SK-N-SH treated with all-trans-retinoic acid at 6 μM for 48 hours (cell line): ENCODE results near the gene CYP26C1.

Experiments
- CSDC2 ChIP-seq: fragments of 250-450 bp; sonication (Bioruptor Pico); IDR thresholded peaks from 2 replicates; pipeline ENCODE4 v1.5.0; 2020; ENCODE audit warnings: mild to moderate bottlenecking, moderate library complexity
- ESRRG ChIP-seq: fragments of 250-450 bp; sonication (Bioruptor Pico); IDR thresholded peaks from 2 replicates; pipeline ENCODE4 v1.6.1; 2021; ENCODE audit warnings: mild to moderate bottlenecking
- TCF4 ChIP-seq: fragments of 250-450 bp; sonication (Bioruptor Pico); IDR thresholded peaks from 2 replicates; pipeline ENCODE4 v1.8.0; 2021; ENCODE audit warnings: mild to moderate bottlenecking, moderate library complexity, borderline replicate concordance
- TOX ChIP-seq: fragments of 250-450 bp; sonication (Bioruptor Pico); IDR thresholded peaks from 2 replicates; pipeline ENCODE4 v1.8.0; 2021; ENCODE audit warnings: mild to moderate bottlenecking, moderate library complexity, borderline replicate concordance
- ZFP3 ChIP-seq: fragments of 250-450 bp; sonication (Bioruptor Pico); IDR thresholded peaks from 2 replicates; pipeline ENCODE4 v1.5.0; 2020; ENCODE audit warnings: mild to moderate bottlenecking, moderate library complexity
- ZNF565 ChIP-seq: fragments of 450-650 bp; formaldehyde crosslinking; conservative IDR thresholded peaks from 2 replicates; pipeline ENCODE4 v1.5.0; 2020; ENCODE audit warnings: low read depth, mild to moderate bottlenecking, moderate library complexity
- ZNF70 ChIP-seq: fragments of 450-650 bp; formaldehyde crosslinking; IDR thresholded peaks from 2 replicates; pipeline ENCODE4 v1.5.0; 2020; ENCODE audit warnings: mild to moderate bottlenecking, moderate library complexity
- TF ChIP-seq, protein P1 (sequence below): fragments of 250-450 bp; sonication (Bioruptor Pico); IDR thresholded peaks from 2 replicates; pipeline ENCODE4 v1.5.1; 2021; ENCODE audit warnings: mild to moderate bottlenecking, moderate library complexity
- TF ChIP-seq, protein P2 (sequence below): fragments of 250-450 bp; sonication (Bioruptor Pico); IDR thresholded peaks from 2 replicates; pipeline ENCODE4 v1.8.0; 2021; ENCODE audit warnings: low read depth, mild to moderate bottlenecking, moderate library complexity, borderline replicate concordance
- TF ChIP-seq, protein P3 (sequence below): fragments of 250-450 bp; sonication (Bioruptor Pico); IDR thresholded peaks from 2 replicates; pipeline ENCODE4 v1.5.0; 2020; ENCODE audit warnings: mild to moderate bottlenecking, moderate library complexity

DNA sequence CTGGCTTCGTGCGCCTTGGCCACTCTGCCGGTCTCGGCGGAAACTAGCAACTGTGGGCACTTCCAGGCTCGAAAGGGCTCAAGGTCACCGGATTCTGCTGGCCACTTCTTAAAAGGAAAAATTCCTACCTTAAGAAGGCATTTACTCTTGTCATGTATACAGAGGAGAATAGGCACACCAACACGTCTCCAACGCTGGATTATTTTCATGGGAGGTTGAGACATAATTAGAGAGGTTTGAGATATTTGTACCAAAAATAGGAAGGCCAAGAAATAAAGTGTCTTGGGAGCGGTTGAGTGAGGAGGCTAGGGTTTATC lies 8.6 kb downstream of the CYP26C1 start:
- TF ChIP-seq ZFP3 (CRISPR knock-in tag) (no peak), TCF4 (CRISPR knock-in tag) (no peak), ZNF70 (CRISPR knock-in tag) (no peak), CSDC2 (CRISPR knock-in tag) (no peak), TOX (CRISPR knock-in tag) (no peak), ESRRG (CRISPR knock-in tag) (no peak), ZNF565 (CRISPR knock-in tag) (no peak)
- TF ChIP-seq, protein P1, sequence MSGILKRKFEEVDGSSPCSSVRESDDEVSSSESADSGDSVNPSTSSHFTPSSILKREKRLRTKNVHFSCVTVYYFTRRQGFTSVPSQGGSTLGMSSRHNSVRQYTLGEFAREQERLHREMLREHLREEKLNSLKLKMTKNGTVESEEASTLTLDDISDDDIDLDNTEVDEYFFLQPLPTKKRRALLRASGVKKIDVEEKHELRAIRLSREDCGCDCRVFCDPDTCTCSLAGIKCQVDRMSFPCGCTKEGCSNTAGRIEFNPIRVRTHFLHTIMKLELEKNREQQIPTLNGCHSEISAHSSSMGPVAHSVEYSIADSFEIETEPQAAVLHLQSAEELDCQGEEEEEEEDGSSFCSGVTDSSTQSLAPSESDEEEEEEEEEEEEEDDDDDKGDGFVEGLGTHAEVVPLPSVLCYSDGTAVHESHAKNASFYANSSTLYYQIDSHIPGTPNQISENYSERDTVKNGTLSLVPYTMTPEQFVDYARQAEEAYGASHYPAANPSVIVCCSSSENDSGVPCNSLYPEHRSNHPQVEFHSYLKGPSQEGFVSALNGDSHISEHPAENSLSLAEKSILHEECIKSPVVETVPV (CRISPR knock-in tag), result no peak
- TF ChIP-seq, protein P2, sequence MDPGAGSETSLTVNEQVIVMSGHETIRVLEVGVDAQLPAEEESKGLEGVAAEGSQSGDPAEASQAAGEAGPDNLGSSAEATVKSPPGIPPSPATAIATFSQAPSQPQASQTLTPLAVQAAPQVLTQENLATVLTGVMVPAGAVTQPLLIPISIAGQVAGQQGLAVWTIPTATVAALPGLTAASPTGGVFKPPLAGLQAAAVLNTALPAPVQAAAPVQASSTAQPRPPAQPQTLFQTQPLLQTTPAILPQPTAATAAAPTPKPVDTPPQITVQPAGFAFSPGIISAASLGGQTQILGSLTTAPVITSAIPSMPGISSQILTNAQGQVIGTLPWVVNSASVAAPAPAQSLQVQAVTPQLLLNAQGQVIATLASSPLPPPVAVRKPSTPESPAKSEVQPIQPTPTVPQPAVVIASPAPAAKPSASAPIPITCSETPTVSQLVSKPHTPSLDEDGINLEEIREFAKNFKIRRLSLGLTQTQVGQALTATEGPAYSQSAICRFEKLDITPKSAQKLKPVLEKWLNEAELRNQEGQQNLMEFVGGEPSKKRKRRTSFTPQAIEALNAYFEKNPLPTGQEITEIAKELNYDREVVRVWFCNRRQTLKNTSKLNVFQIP (CRISPR knock-in tag), result no peak
- TF ChIP-seq, protein P3, sequence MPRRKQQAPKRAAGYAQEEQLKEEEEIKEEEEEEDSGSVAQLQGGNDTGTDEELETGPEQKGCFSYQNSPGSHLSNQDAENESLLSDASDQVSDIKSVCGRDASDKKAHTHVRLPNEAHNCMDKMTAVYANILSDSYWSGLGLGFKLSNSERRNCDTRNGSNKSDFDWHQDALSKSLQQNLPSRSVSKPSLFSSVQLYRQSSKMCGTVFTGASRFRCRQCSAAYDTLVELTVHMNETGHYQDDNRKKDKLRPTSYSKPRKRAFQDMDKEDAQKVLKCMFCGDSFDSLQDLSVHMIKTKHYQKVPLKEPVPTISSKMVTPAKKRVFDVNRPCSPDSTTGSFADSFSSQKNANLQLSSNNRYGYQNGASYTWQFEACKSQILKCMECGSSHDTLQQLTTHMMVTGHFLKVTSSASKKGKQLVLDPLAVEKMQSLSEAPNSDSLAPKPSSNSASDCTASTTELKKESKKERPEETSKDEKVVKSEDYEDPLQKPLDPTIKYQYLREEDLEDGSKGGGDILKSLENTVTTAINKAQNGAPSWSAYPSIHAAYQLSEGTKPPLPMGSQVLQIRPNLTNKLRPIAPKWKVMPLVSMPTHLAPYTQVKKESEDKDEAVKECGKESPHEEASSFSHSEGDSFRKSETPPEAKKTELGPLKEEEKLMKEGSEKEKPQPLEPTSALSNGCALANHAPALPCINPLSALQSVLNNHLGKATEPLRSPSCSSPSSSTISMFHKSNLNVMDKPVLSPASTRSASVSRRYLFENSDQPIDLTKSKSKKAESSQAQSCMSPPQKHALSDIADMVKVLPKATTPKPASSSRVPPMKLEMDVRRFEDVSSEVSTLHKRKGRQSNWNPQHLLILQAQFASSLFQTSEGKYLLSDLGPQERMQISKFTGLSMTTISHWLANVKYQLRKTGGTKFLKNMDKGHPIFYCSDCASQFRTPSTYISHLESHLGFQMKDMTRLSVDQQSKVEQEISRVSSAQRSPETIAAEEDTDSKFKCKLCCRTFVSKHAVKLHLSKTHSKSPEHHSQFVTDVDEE, result no peak
